GM19395 (cell line): ENCODE results near the gene HNRNPH3.

Experiments used
- ATAC-seq: cut with Tn5 transposase; IDR thresholded peaks from one replicate; pipeline ENCODE4 v1.9.1; 2021; ENCODE audit warnings: mild to moderate bottlenecking, moderate library complexity; ENCODE audit not compliant: unreplicated experiment

Gene HNRNPH3

GRCh38 chr10:68371604-68372003 is 39.7 kb downstream of the HNRNPH3 start:
- no peak for ATAC-seq

GRCh38 chr10:68385740-68386139 is 53.9 kb downstream of the HNRNPH3 start:
- no peak for ATAC-seq
